Lower lobe of right lung (tissue), 2 donors: ENCODE data around the gene NOBOX. TPM values are rescaled to one million over a fixed set of nuclear protein-coding genes. Genes with fewer than 3 reads are reported as not detected.
"Not testable (repeated sequence)": the region's sequence is repeated elsewhere in the genome, so short reads cannot be mapped to it uniquely, and the experiment has no call there.

ENCODE experiments used
- ATAC-seq, 2 donors: fragments of 200-7000 bp; cut with Tn5 transposase; one replicate each; pipeline ENCODE4 v1.9.1; 2020 to 2022; ENCODE audit warnings: mild to moderate bottlenecking in 2 of 2, moderate library complexity in 2 of 2
- DNase-seq: peaks from one replicate; pipeline ENCODE4 v3.0.0-alpha.2; 2020
- H3K27ac ChIP-seq: fragments of 200-600 bp; one replicate; pipeline ENCODE4 v1.8.0; 2022
- H3K27me3 ChIP-seq: fragments of 200-600 bp; one replicate; pipeline ENCODE4 v1.8.0; 2022; ENCODE audit warnings: low read depth
- H3K36me3 ChIP-seq: fragments of 200-600 bp; one replicate; pipeline ENCODE4 v1.8.0; 2022; ENCODE audit warnings: mild to moderate bottlenecking
- H3K4me1 ChIP-seq: fragments of 200-600 bp; one replicate; pipeline ENCODE4 v1.8.0; 2022
- H3K4me3 ChIP-seq: fragments of 200-600 bp; one replicate; pipeline ENCODE4 v1.8.0; 2022; ENCODE audit warnings: mild to moderate bottlenecking
- H3K9me3 ChIP-seq: fragments of 200-600 bp; one replicate; pipeline ENCODE4 v1.8.0; 2022
- CTCF ChIP-seq: fragments of 200-600 bp; IDR thresholded peaks from one replicate; pipeline ENCODE4 v1.8.0; 2022; ENCODE audit warnings: antibody characterized with exemption, mild to moderate bottlenecking
- intact Hi-C: fragments of 100-400 bp; cut with DNase I; formaldehyde crosslinking; loops from one replicate; pipeline ENCODE4 v1.11.0; 2022
- total RNA-seq: library from RNA; stranded (reverse); fragmentation: NEBNext Ultra II Directional; extraction: Animal tissue kit (Norgen Biotek cat#: 25700); gene quantifications from one replicate; pipeline ENCODE4 v1.2.1, GENCODE V29; 2021
- donor health status: DM: no; HTN: yes; CAD: no; lungs with severe emphysema.

The NOBOX gene
- total RNA-seq, 1 donor from 2014 or later: not detected

DNA sequence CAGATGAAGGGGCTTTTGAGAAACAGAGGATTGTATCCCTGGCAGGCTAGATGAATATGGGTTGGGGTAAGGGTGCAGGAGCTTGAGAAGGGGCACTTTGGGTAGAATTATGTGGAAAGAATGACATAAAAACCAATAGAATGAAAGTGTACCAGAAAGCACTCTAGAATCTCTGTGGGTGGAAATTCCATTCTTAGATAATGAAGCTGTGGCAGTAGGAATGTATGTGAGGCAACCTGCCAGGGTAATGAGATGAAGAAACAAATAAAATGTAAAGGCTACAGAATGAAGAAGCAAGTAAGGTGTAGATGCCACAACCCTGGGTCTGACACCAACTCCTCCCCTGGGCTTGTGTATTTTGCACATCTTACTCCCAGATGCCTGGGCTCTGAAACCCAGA lies 16.8 kb downstream of the NOBOX start:
- no peak for TF ChIP-seq CTCF

DNA sequence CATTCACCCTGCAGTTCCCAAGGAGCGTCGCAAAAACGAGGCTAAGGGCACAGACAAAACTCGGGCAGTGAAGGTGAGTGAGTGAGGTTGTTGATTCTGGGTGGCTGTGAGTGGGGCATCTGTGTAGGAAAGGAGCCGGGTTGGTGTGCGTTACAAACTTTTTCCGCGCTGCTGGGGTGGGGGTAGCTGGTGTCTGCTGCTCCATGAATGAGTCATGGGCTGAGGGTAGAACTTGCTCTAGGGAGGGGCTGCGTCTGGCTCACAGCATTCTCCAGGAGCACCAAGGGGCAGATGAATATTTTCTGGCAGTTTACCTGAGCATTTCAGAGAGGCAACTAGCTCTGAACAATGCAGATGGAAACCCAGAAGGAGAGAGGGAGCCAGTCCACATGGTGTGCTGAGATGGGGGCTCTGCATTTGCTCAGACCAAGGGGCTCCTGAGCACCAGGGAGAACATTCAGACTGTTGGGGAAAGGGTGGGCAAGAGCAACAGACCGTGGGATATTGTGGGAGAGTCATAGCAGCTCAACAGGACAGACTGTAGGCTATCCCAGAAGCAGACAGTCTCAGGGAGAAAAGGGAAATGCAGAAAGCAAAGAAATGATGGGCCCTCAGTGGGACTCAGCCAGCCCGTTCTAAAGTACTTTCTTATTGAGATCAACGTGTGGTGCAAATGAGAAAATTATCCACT lies 18.8 kb downstream of the NOBOX start:
- no peaks in the 10 kb centered on the region for H3K9me3 ChIP-seq
- no peak for DNase-seq
- peaks cover 8% of the 10 kb centered on the region for H3K36me3 ChIP-seq
- H3K4me3 ChIP-seq: no peak overlapping the region
- H3K27ac ChIP-seq: no peak overlapping the region
- no peaks in the 10 kb centered on the region for H3K27me3 ChIP-seq
- no peak for TF ChIP-seq CTCF
- H3K4me1 ChIP-seq: no peaks in the 10 kb centered on the region
- peak; percentile 44 to 48 for ATAC-seq
- intact Hi-C loops: no loop called here

More for the DNA sequence above, 16.8 kb downstream of the NOBOX start:
- Histone ChIP-seq H3K4me1 (peaks cover 12% of the 10 kb centered on the region), H3K9me3 (no peaks in the 10 kb centered on the region), H3K4me3 (no peak overlapping the region), H3K27ac (no peak overlapping the region), H3K27me3 (no peaks in the 10 kb centered on the region), H3K36me3 (no peaks in the 10 kb centered on the region)
- ATAC-seq (no peak), DNase-seq (no peak)
- intact Hi-C loops: no loop called here

- no peaks in the 10 kb centered on the region for H3K27me3 ChIP-seq
- intact Hi-C loops: no loop called here
- H3K4me1 ChIP-seq: no peaks in the 10 kb centered on the region
- no peak for ATAC-seq
- no peaks in the 10 kb centered on the region for H3K9me3 ChIP-seq
- TF ChIP-seq CTCF: no peak
- peaks cover 11% of the 10 kb centered on the region for H3K36me3 ChIP-seq
- no peak overlapping the region for H3K27ac ChIP-seq
- no peak for DNase-seq
- H3K4me3 ChIP-seq: no peak overlapping the region
Measured at GRCh38 chr7:144384071-144384470, 19.4 kb downstream of the NOBOX start.

- no peak for DNase-seq
- no peak overlapping the region for H3K27ac ChIP-seq
- no peak overlapping the region for H3K4me3 ChIP-seq
- H3K9me3 ChIP-seq: no peaks in the 10 kb centered on the region
- no peaks in the 10 kb centered on the region for H3K27me3 ChIP-seq
- peaks cover 29% of the 10 kb centered on the region for H3K36me3 ChIP-seq
- intact Hi-C loops: no loop called here
- no peak for ATAC-seq
- no peaks in the 10 kb centered on the region for H3K4me1 ChIP-seq
- TF ChIP-seq CTCF: no peak
Measured at GRCh38 chr7:144379776-144380384, 23.6 kb downstream of the NOBOX start.

GRCh38 chr7:144378651-144379050 lies 24.8 kb downstream of the NOBOX start:
- DNase-seq (no peak), ATAC-seq (no peak)
- intact Hi-C loops: no loop called here
- Histone ChIP-seq H3K4me1 (no peaks in the 10 kb centered on the region), H3K9me3 (no peaks in the 10 kb centered on the region), H3K27me3 (no peaks in the 10 kb centered on the region), H3K27ac (no peak overlapping the region), H3K4me3 (no peak overlapping the region), H3K36me3 (peaks cover 29% of the 10 kb centered on the region)
- TF ChIP-seq CTCF: no peak

- H3K4me1 ChIP-seq, H3K4me3 ChIP-seq, H3K36me3 ChIP-seq, DNase-seq, H3K27me3 ChIP-seq, H3K9me3 ChIP-seq, intact Hi-C loops, H3K27ac ChIP-seq: not testable (repeated sequence)
- ATAC-seq: peak; percentile 26 to 33
Measured at GRCh38 chr7:144369221-144369620, 34.3 kb downstream of the NOBOX start.

DNA sequence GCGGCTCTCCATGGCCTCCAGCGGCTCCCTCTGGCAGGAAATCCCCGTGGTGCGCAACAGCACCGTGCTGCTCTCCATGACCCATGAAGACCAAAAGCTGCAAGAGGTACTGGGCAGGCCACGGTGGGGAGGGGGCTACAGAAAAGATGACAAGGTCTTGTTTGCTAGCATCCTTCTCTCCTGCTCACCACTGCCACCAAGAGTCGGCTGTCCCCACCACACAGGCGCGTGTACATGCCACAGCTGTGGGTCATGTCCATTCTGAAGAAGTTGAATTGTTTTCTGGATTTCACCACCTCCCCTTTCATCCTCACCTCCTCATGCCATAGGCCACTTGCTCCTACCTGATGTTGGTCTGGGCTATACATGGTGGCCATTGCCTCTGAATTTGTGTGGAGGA lies 36.2 kb downstream of the NOBOX start:
- H3K36me3 ChIP-seq, H3K4me3 ChIP-seq, intact Hi-C loops, H3K4me1 ChIP-seq, DNase-seq, ATAC-seq, H3K27ac ChIP-seq, H3K9me3 ChIP-seq, H3K27me3 ChIP-seq: not testable (repeated sequence)

- H3K4me3 ChIP-seq, H3K36me3 ChIP-seq, H3K4me1 ChIP-seq, H3K27ac ChIP-seq, DNase-seq, H3K27me3 ChIP-seq, intact Hi-C loops, H3K9me3 ChIP-seq: not testable (repeated sequence)
- peak; percentile 3 to 6 for ATAC-seq
Measured at GRCh38 chr7:144365523-144365922, 38.0 kb downstream of the NOBOX start.

- intact Hi-C loops, H3K36me3 ChIP-seq, H3K4me1 ChIP-seq, DNase-seq, ATAC-seq, H3K27ac ChIP-seq, H3K9me3 ChIP-seq, H3K4me3 ChIP-seq, H3K27me3 ChIP-seq: not testable (repeated sequence)
Measured at GRCh38 chr7:144362061-144362460, 41.4 kb downstream of the NOBOX start.
